Measurements from ENCODE around the gene LPO.
A peak's percentile ranks its signal among the peaks of the same experiment; 100 is the strongest.

GRCh38 chr17:58200024-58200633 lies 38.3 kb upstream of the LPO start:
- peak; percentile 51 to 59 for TF ChIP-seq CTCF (conservative IDR thresholded peaks at IDR 0.05 in 1 of 2, IDR thresholded peaks at IDR 0.05 in 1 of 2; ENCODE audit: extremely low read depth in 1 of 2, insufficient read depth in 1 of 2, low read depth in 1 of 2, low read length in 2 of 2)
- no peak for TF ChIP-seq EZH2 (IDR thresholded peaks at IDR 0.05; ENCODE audit: borderline replicate concordance, low read length)
